Anterior cingulate cortex (tissue), 58 donors: ENCODE data around the gene PPARA.

Experiments
- DNase-seq, 58 donors: peaks; one replicate each; lab custom pipeline; 2025; lab: John Stamatoyannopoulos, UW

The PPARA gene

GRCh38 chr22:46150034-46150654 is at the start of gene PPARA:
Gene PPARA, plus strand, starts transcription at chr22:46150526. Its CDS starts 47,858 bp downstream, at chr22:46198384.
- peak in 55 of 58 donors; percentile 21 to 92 (median 80) for DNase-seq

GRCh38 chr22:46102159-46102558 is 48.2 kb upstream of the PPARA start:
- no peak for DNase-seq

DNA sequence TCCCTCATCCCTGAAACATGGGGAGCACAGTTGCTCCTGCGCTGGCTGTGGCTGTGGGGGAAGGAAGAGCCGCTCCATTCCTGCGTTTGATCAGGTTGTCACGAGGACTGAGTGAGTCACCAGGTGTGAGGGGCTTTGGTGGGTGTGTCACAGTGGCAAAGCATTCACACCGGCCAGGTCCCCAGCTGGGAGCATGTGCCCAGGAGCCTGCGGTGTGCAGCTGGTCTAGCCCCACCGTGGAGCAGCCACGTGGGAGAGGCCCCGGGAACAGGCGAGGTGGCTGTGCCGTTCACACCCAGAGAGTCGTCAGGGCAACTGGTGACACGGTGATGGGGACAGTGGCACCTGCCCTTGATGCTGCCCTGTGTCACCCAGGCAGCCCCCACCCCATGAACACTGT is 47.6 kb upstream of the PPARA start:
- no peak for DNase-seq

DNA sequence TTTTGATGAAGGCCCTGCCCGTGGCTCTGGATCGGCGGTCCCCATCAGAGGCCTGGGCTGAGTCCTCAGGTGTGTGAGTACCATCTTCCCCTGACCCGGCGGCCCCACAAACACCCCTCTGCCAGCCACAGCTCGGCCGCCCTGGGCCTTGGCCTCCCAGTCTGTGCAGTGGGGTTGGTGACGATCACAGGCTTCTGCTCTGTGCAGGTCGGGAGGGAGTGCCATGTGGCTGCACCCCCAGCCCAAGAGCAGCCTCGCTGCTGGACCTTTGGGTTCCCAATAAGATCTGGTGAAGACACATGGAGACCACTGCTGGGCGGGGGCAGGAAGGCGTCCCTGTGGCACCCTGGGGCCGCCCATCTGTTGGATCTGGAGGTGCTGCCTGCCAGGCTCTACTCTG is 47.1 kb upstream of the PPARA start:
- DNase-seq: no peak

DNA sequence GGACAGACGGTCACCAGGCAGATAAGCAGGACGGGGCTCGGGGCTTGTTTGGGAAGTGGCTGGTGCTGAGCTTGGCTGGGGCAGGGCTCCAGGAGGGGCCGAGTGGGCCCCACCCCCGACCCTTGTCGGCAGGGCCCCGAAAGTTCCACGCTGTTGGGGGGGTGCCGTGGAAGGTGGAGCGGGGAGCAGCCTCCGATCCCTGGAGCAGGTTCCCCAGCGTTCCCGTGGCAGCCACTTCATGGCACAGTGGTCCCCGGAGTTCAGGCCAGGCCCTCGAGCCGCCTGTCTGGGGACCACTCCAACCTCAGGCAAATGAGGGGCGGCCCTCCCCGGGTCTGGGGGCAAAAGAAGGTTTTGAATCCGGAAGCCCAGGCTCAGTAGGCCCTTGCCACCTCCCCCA is 46.7 kb upstream of the PPARA start:
- DNase-seq: no peak

DNA sequence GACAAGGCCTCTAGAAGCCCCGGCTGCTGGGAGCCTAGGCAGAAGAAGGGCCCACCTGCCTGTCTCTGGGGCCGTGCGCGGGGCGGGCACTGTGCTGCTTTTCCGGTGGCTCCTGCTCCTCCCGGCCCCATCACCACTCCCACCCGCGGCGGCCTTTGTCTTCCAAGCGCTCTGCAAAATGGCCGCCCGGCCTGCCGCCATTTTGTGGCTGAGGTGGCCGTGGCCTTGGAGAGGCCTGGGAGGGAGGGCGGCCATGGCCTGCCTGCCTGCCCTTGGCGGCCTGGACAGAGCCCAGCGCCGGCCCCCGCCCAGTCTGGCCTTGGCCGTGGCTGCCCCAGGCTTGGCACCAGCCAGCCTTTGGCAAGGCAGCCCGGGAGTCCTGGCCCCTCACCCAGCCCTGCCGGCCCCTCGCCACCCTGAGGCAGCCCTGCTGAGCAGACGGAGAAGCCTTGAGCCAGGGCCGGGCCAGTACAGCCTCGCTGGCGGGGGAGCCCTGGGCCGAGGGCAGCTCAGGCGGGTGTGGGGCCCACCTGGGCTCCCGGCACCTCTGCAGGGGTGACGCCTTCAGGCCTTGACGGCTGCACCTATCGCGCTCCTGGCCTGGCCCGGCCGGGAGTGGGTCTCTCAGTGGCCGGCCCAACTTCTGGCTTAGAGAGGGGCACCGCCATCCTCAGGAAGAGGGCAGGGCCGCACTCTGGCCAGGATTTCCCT is 46.0 kb upstream of the PPARA start:
- DNase-seq: peak in 42 of 58 donors; percentile 37 to 86 (median 69)

- DNase-seq: no peak
These were observed 45.3 kb upstream of the PPARA start for GRCh38 chr22:46104881-46105493.

DNA sequence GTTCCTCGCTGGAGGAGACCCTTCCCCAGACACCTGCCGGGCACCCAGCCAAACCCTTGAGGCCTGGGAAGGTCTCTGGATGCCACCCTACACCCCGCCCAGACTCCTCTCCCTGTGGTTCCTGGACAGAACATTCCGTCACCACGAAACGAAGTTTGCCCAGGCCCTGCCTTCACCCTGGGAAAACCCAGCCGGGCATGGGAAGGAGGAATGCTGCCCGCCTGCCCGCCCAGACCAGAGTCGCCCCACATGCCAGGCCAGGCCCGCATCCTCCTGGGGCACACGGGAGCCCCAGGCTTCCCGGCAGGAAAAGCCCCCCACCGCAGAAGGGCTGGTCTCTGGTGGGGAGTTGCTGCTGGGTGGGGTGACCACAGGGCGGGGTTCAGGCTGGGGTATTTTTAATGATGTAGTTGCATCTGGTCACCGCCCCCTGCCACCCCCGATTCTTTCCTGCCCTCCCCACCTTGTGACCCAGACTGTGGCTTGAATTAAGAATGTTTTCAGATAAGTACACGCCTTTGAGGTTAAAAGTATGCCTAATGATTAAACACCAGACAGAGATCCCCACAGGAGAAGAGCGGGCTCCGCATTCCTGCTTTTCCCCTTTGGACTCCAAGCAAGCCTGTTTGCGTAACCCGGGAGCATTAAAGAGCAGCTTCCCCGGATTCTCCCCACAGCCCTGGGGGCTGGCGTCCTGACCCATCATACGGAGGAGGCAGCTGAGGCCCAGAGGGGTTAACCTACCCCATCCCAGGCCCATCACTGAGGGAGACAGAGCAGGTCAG is 44.6 kb upstream of the PPARA start:
- no peak for DNase-seq

DNA sequence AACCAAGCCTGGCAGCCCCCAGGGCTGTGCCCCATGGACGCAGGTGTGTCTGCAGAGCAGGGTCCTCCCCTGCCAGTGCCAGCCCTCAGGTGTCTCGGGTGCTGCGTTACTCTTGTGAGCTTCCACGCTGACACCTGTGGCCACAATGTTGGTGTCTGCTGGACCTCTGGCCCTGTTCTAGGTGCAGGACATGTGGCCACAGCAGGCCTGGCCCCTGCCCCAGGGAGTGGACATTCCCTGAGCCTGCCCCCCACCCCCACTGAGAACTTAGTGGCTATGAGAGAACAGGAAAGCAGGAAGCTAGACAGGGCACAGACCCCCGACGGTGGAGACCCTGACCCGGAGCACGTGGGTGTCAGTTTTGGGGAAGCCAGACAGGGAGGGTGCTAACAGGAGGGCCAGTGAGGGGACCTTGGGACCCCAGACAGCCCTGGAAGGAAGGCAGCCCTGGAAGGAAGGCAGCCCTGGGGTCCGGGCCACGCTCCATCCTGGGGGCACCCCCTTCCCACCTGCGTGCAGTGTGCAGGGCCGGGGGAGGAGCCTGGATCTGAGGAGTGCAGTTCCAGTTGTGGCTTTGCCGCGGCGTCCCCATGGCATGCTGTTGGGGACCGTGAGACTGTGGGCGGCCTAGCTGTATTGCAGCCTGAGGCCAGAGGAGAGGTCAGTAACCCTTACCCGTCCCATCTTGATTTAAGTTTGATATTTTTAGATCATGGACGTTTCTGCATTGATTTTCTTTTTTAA is 43.9 kb upstream of the PPARA start:
- DNase-seq: no peak

DNA sequence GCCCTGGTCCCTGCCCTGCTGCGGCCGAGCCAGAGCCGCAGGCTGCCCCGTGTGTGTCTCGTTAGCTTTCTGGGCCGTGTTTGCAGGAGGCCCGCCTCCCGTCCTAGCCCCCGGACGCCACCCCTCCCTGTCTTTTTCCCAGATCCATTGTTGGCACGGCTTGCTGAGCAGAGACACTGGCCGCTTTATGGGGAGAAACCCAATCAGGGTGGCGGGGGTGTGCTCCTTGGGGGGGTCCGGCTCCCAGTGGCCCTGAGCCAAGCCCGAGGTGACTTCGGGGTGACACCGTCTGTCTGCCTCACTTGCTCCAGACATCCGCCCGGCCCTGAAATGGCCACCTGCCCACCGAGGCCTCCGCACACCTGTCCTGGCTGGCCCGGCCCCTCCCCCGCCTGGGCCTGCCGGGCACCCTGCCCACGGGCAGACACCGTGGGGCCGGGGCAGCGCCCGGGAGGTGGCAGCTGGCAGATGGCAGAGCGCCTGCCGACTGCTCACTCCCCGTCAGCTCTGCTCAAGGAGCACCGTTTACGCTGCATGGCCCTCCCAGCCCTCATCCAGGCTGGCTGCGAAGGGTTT is 43.1 kb upstream of the PPARA start:
- peak in 56 of 58 donors; percentile 30 to 91 (median 82) for DNase-seq

- peak in 8 of 58 donors; percentile 41 to 66 (median 54) for DNase-seq
These were observed 42.4 kb upstream of the PPARA start for GRCh38 chr22:46107753-46108563.

DNA sequence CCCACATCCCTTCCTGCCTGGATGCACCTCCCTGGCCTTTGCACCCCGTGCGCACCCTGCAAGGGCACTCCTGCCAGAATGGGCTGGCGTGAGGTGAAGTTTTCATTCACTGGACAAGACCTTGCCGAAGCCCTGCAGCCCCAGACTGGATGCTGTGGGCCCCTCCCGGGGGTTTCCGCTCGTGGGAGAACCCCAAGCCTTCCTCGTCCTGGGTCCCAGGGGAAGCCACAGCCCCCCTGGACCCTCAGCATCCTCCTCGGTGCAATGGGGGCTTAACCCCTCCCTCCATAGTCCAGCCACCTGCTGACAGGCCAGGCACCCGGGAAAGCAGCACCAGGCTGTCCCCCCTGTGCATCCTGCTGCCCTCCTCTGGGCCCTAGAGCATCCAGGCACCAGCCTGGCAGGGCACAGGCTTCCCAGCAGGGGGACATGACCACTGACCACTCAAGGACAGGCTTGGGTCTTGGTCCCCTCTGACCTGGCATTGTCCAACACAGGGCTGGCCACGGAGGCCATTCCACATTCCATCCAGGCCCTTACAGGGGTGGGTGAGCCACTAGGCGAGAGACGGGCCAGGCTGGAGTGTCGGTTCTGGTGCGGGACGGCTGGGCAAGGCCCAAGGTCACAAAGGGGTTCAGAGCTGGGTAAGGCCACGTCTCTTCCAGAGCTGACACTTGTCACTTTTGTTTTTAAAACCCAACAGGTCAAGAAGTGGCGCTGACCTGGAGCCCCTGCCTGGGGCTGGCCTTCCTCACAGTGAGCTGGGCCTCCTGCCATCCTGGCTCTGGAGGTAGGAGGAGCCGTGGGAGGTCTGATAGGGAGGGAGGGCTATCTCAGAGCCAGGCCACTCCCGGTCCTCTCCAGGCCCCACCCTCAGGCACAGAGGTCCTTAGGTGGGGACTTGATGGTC is 41.5 kb upstream of the PPARA start:
- DNase-seq: no peak

DNA sequence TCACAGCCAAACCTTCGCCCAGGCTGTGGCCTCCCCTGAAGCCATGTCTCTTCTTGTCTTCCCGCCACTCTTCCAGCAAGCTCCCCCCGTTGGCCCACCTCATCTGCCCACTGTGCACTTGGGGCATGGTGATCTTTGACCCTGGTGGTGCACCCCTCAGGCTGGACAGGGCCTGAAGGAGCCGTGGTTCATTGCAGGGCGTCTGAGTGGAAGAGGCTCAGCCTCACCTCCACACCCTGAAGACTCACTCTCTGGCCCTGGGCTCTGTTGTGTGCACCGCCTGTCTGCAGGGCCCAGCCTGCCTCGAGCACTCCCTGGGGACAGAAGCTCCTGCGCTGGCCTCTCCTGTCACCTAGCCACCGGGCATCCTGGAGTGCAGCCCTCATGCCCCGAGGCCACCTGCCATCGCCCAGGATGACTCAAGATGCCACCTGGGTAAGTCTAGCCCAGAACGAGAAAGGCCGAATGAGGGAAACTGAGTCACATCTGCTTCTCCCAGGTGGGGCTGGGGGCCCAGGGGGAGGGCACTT is 40.8 kb upstream of the PPARA start:
- no peak for DNase-seq

DNA sequence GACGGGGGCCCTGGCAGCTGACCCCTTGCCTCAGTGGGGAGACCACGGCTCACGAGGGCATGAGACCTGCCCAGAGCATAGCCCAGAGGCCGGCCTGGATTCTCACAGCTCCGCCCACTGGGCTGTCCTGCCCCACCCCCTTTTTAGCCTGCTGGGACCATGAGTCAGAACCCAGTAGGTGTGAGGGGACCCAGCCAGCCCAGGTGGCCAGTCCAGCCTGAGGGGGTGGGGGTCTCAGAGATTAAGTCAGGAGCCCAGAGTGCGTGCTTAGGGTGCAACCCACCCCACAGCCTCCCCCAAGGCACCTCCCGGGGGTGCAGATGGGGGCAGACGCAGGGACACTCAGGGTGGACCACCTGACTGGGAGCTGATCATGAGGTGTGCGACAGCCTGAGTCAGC is 40.1 kb upstream of the PPARA start:
- no peak for DNase-seq

DNA sequence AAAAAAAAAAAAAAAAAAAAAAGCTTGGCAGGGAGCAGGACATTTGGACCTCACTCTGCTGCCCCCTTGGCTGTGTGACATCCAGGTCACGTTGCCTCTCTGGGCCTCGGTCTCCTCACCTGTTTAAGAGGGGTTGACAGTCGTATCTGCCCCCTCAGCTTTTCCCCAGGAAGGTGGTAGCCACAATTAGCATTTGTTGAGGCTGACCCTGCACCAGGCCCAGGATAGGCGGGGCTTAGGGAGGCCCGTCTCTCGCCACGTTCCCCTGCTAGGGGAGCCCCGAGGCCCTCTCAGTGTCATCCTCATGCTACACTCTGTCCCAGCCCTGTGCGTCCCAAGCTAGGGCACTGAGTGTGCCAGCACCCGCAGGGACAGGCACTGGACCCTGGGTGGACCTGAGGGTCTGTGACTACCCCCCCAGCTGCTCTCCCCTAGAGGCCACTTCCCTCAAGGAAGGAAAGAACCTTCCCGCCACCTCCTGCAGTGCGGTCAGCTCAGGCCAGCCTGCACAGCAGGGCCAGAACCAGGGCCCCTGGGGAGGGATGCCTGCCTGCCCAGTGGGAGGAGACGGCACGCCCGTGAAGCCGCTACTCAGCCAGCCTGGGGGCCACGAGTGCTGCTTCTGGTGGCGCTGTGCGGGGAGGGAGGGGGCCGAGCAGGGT is 38.5 kb upstream of the PPARA start:
- no peak for DNase-seq

DNA sequence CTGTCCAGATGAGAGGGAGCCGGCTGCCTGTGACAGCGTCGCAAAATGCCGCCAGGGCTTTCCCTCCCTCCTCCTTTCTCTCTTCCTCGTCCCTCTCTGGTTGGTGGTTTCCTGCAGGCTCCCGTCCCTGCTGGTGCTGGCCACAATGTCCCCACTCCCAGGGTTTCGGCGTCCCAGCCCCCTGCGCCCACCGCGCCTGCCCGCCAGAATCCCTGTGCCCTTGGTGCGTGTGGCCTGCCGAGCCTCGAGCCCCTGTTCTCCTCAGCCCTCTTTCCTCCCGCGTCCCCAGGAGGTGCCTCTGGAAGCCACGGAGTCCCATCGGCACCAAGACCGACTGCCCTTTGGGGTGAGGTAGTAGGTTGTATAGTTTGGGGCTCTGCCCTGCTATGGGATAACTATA is 37.9 kb upstream of the PPARA start:
- no peak for DNase-seq
